ENCODE data around the gene CDKAL1. TPM values are rescaled to one million over a fixed set of nuclear protein-coding genes. Genes with fewer than 3 reads are reported as not detected.

CDKAL1 gene
- total and polyA plus RNA-seq, 2 donors (not counting 3 experiments of a cell fraction or from before 2014, with no cell fraction given) = 6.1 to 20.5 TPM

DNA sequence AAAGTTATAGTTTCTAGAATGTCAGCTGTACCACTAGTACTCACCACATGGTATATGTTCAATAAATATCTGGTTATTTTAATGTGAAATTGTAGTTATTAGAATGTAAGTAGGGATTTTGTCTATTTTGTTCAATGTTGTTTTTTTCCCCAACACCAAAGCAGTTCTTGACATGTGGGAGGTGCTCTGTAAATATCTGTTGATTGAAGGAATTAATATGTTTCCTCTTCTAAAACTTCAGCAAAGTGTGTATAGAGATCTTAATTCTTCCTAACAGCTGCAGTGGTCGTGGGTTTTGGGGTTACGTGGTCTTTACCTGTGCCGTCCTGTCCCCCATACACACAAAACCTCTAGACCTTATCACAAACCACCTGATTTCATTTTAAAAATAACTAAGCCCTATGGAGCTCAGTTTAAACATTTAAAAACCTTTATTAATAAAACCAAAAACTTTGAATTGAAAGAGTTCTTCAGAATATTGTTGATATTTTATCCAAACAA is 587.4 kb downstream of the CDKAL1 start:
- no peaks in the 10 kb centered on the region for H3K79me2 ChIP-seq (ENCODE audit: control insufficient read depth, insufficient read depth, low read length)
- no peaks in the 10 kb centered on the region for H4K20me1 ChIP-seq (replicated peaks; ENCODE audit: control insufficient read depth, extremely low read depth, insufficient read depth, low read length)
- no peak overlapping the region for H3K4me3 ChIP-seq (replicated peaks in 1 of 3; ENCODE audit: insufficient read depth in 1 of 3, low read depth in 1 of 3, low read length in 3 of 3)
- TF ChIP-seq EZH2 (IDR thresholded peaks at IDR 0.05; ENCODE audit: borderline replicate concordance, low read depth, low read length, severe bottlenecking) = no peak
- no peaks in the 10 kb centered on the region for H3K4me1 ChIP-seq (ENCODE audit: control insufficient read depth, extremely low read depth, insufficient read depth, low read length)
- no peak overlapping the region for H3K9ac ChIP-seq (replicated peaks; ENCODE audit: extremely low read depth, insufficient read depth, low read length)
- H3K9me1 ChIP-seq (replicated peaks; ENCODE audit: control insufficient read depth, extremely low read depth, insufficient read depth, low read length) = no peaks in the 10 kb centered on the region
- dilution Hi-C loops (cut with MboI; ENCODE audit: extremely low pct_ligation_motif_present, low sequenced_read_pairs) (no loop called here), intact Hi-C loops (cut with micrococcal nuclease) (no loop called here)
- no peak overlapping the region for H3K4me2 ChIP-seq (ENCODE audit: insufficient read depth, low read length)
- POLR2A ChIA-PET = no interaction called here
- no TSS peak for BruUV-seq (replicated peaks)
- H3K36me3 ChIP-seq (ENCODE audit: control insufficient read depth in 2 of 2, extremely low read depth in 1 of 2, insufficient read depth in 2 of 2, low read length in 2 of 2) = no peaks in the 10 kb centered on the region
- no peak overlapping the region for H2AFZ ChIP-seq (ENCODE audit: low read depth, low read length)
- H3K27me3 ChIP-seq (ENCODE audit: control insufficient read depth in 2 of 2, insufficient read depth in 2 of 2, low read length in 2 of 2) = no peaks in the 10 kb centered on the region
- H3K9me3 ChIP-seq (replicated peaks; ENCODE audit: control insufficient read depth, insufficient read depth, low read length) = no peaks in the 10 kb centered on the region
- CTCF ChIA-PET = interaction anchor here (1.3 kb wide), 1 partner anchor 12 kb away, joined by 3 read pairs; no protein-coding TSS in a partner anchor
- DNase-seq (ENCODE audit: low read depth, low spot score) (no peak), FAIRE-seq (no peak)
- H3K27ac ChIP-seq (ENCODE audit: insufficient read depth, low read depth, low read length) = no peak overlapping the region

- H3K4me3 ChIP-seq (replicated peaks in 1 of 3; ENCODE audit: insufficient read depth in 1 of 3, low read depth in 1 of 3, low read length in 3 of 3) = no peak overlapping the region
- TF ChIP-seq, protein P1, sequence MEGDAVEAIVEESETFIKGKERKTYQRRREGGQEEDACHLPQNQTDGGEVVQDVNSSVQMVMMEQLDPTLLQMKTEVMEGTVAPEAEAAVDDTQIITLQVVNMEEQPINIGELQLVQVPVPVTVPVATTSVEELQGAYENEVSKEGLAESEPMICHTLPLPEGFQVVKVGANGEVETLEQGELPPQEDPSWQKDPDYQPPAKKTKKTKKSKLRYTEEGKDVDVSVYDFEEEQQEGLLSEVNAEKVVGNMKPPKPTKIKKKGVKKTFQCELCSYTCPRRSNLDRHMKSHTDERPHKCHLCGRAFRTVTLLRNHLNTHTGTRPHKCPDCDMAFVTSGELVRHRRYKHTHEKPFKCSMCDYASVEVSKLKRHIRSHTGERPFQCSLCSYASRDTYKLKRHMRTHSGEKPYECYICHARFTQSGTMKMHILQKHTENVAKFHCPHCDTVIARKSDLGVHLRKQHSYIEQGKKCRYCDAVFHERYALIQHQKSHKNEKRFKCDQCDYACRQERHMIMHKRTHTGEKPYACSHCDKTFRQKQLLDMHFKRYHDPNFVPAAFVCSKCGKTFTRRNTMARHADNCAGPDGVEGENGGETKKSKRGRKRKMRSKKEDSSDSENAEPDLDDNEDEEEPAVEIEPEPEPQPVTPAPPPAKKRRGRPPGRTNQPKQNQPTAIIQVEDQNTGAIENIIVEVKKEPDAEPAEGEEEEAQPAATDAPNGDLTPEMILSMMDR (IDR thresholded peaks at IDR 0.05; ENCODE audit: extremely low read depth in 1 of 2, insufficient read depth in 1 of 2, low read depth in 1 of 2, low read length in 2 of 2) = no peak
- TF ChIP-seq MYC (IDR thresholded peaks at IDR 0.05; ENCODE audit: low read depth, low read length) (no peak), POLR2AphosphoS5 (IDR thresholded peaks at IDR 0.05; ENCODE audit: insufficient read depth, low read depth, low read length) (no peak), GATA2 (IDR thresholded peaks at IDR 0.05; ENCODE audit: insufficient read depth, insufficient read length, low read depth, low read length) (no peak), EZH2 (IDR thresholded peaks at IDR 0.05; ENCODE audit: borderline replicate concordance, low read depth, low read length, severe bottlenecking) (no peak), POLR2A (IDR thresholded peaks at IDR 0.05; ENCODE audit: low read depth, low read length) (no peak), MAX (IDR thresholded peaks at IDR 0.05; ENCODE audit: insufficient read depth, insufficient read length) (no peak), JUN (IDR thresholded peaks at IDR 0.05; ENCODE audit: borderline replicate concordance, insufficient read depth, insufficient read length, low read depth) (no peak), FOS (IDR thresholded peaks at IDR 0.05; ENCODE audit: borderline replicate concordance, insufficient read depth, low read length) (no peak)
- dilution Hi-C loops (cut with MboI; ENCODE audit: extremely low pct_ligation_motif_present, low sequenced_read_pairs) = no loop called here
- no peak overlapping the region for H3K9ac ChIP-seq (replicated peaks; ENCODE audit: extremely low read depth, insufficient read depth, low read length)
- no TSS peak for BruUV-seq (replicated peaks)
- no peaks in the 10 kb centered on the region for H3K79me2 ChIP-seq (ENCODE audit: control insufficient read depth, insufficient read depth, low read length)
- DNase-seq (ENCODE audit: low read depth, low spot score) (no peak), FAIRE-seq (no peak)
- H3K36me3 ChIP-seq (ENCODE audit: control insufficient read depth in 2 of 2, extremely low read depth in 1 of 2, insufficient read depth in 2 of 2, low read length in 2 of 2) = no peaks in the 10 kb centered on the region
- no peaks in the 10 kb centered on the region for H3K4me1 ChIP-seq (ENCODE audit: control insufficient read depth, extremely low read depth, insufficient read depth, low read length)
- ChIA-PET CTCF (no interaction called here), POLR2A (no interaction called here)
- H3K9me3 ChIP-seq (replicated peaks; ENCODE audit: control insufficient read depth, insufficient read depth, low read length) = no peaks in the 10 kb centered on the region
- H3K27ac ChIP-seq (ENCODE audit: insufficient read depth, low read depth, low read length) = no peak overlapping the region
- intact Hi-C loops (cut with micrococcal nuclease) = no loop called here
- H3K27me3 ChIP-seq (ENCODE audit: control insufficient read depth in 2 of 2, insufficient read depth in 2 of 2, low read length in 2 of 2) = no peaks in the 10 kb centered on the region
- no peaks in the 10 kb centered on the region for H4K20me1 ChIP-seq (replicated peaks; ENCODE audit: control insufficient read depth, extremely low read depth, insufficient read depth, low read length)
- H2AFZ ChIP-seq (ENCODE audit: low read depth, low read length) = no peak overlapping the region
- no peaks in the 10 kb centered on the region for H3K9me1 ChIP-seq (replicated peaks; ENCODE audit: control insufficient read depth, extremely low read depth, insufficient read depth, low read length)
- no peak overlapping the region for H3K4me2 ChIP-seq (ENCODE audit: insufficient read depth, low read length)
Measured at GRCh38 chr6:21123507-21124436, 589.5 kb downstream of the CDKAL1 start.
